H9 (cell line): ENCODE data around the gene GRK3. TPM values are rescaled to one million over a fixed set of nuclear protein-coding genes. Genes with fewer than 3 reads are reported as not detected.
"Not testable (repeated sequence)": the region's sequence is repeated elsewhere in the genome, so short reads cannot be mapped to it uniquely, and the experiment has no call there.

Experiments
- DNase-seq: peaks from one replicate; pipeline ENCODE4 v3.0.0-alpha.2; 2017
- H2AFZ ChIP-seq: one replicate; pipeline ENCODE4 v1.6.1; 2013; ENCODE audit warnings: mild to moderate bottlenecking, low read length, control low read depth, moderate library complexity
- H2AK5ac ChIP-seq: 2 replicates; pipeline ENCODE4 v1.6.1; 2013; ENCODE audit warnings: low read length, control low read depth, mixed read lengths; ENCODE audit not compliant: insufficient read length
- H2BK120ac ChIP-seq: one replicate; pipeline ENCODE4 v1.6.1; 2013; ENCODE audit warnings: low read depth, mild to moderate bottlenecking, low read length, control low read depth, inconsistent platforms; ENCODE audit not compliant: poor library complexity, severe bottlenecking
- H2BK12ac ChIP-seq: 2 replicates; pipeline ENCODE4 v1.6.1; 2013; ENCODE audit warnings: low read length, control low read depth, mixed read lengths, low read depth; ENCODE audit not compliant: insufficient read length
- H2BK15ac ChIP-seq: 2 replicates; pipeline ENCODE4 v1.6.1; 2013; ENCODE audit warnings: low read depth, low read length, control low read depth
- H2BK20ac ChIP-seq: one replicate; pipeline ENCODE4 v1.6.1; 2013; ENCODE audit warnings: low read depth, mild to moderate bottlenecking, low read length, control low read depth, inconsistent platforms; ENCODE audit not compliant: poor library complexity, severe bottlenecking
- H2BK5ac ChIP-seq: 2 replicates; pipeline ENCODE4 v1.6.1; 2013; ENCODE audit warnings: low read length, control low read depth, mixed read lengths; ENCODE audit not compliant: insufficient read length
- H3K14ac ChIP-seq: 2 replicates; pipeline ENCODE4 v1.6.1; 2013; ENCODE audit warnings: low read length, control low read depth; ENCODE audit not compliant: insufficient read depth
- H3K18ac ChIP-seq: 2 replicates; pipeline ENCODE4 v1.6.1; 2013; ENCODE audit warnings: low read depth, mild to moderate bottlenecking, mixed read lengths, low read length, control low read depth; ENCODE audit not compliant: insufficient read length
- H3K23ac ChIP-seq: 2 replicates; pipeline ENCODE4 v1.6.1; 2013; ENCODE audit warnings: low read length, control low read depth, mixed read lengths, low read depth; ENCODE audit not compliant: insufficient read length
- H3K23me2 ChIP-seq: 2 replicates; pipeline ENCODE4 v1.6.1; 2013; ENCODE audit warnings: low read depth, mild to moderate bottlenecking, mixed read lengths, low read length, control low read depth; ENCODE audit not compliant: insufficient read length, poor library complexity, severe bottlenecking
- H3K27ac ChIP-seq: 2 replicates; pipeline ENCODE4 v1.5.1; 2013; ENCODE audit warnings: low read length, control low read depth, mixed read lengths, low read depth; ENCODE audit not compliant: insufficient read length
- H3K27me3 ChIP-seq: 2 replicates; pipeline ENCODE4 v1.6.1; 2013; ENCODE audit warnings: low read length, control low read depth, inconsistent platforms; ENCODE audit not compliant: insufficient read depth
- H3K4ac ChIP-seq: 2 replicates; pipeline ENCODE4 v1.6.1; 2013; ENCODE audit warnings: low read depth, mild to moderate bottlenecking, control low read depth, inconsistent platforms, low read length, moderate library complexity
- H3K4me1 ChIP-seq: 2 replicates; pipeline ENCODE4 v1.6.1; 2013; ENCODE audit warnings: low read length, control low read depth, inconsistent platforms; ENCODE audit not compliant: insufficient read depth
- H3K4me2 ChIP-seq: 2 replicates; pipeline ENCODE4 v1.6.1; 2013; ENCODE audit warnings: low read length, control low read depth, mixed read lengths; ENCODE audit not compliant: insufficient read length, insufficient read depth
- H3K56ac ChIP-seq: 2 replicates; pipeline ENCODE4 v1.6.1; 2013; ENCODE audit warnings: low read depth, mild to moderate bottlenecking, mixed read lengths, low read length, control low read depth; ENCODE audit not compliant: insufficient read length
- H3K79me1 ChIP-seq: 2 replicates; pipeline ENCODE4 v1.6.1; 2013; ENCODE audit warnings: low read depth, mild to moderate bottlenecking, moderate library complexity, low read length, control low read depth, inconsistent platforms; ENCODE audit not compliant: insufficient read depth, poor library complexity, severe bottlenecking
- H3K79me2 ChIP-seq: 2 replicates; pipeline ENCODE4 v1.6.1; 2013; ENCODE audit warnings: low read length, control low read depth, inconsistent platforms; ENCODE audit not compliant: insufficient read depth
- H3K9ac ChIP-seq: 2 replicates; pipeline ENCODE4 v1.6.1; 2013; ENCODE audit warnings: low read length, control low read depth, mixed read lengths; ENCODE audit not compliant: insufficient read length; ENCODE audit errors: extremely low read depth
- H3K9me3 ChIP-seq: one replicate; pipeline ENCODE4 v1.6.1; 2013; ENCODE audit warnings: low read depth, low read length, inconsistent platforms; ENCODE audit not compliant: control insufficient read depth
- H3T11ph ChIP-seq: one replicate; pipeline ENCODE4 v1.6.1; 2013; ENCODE audit warnings: mild to moderate bottlenecking, low read length, control low read depth, inconsistent platforms
- H4K20me1 ChIP-seq: one replicate; pipeline ENCODE4 v1.6.1; 2013; ENCODE audit not compliant: control insufficient read depth, insufficient read length, insufficient read depth
- H4K5ac ChIP-seq: 2 replicates; pipeline ENCODE4 v1.6.1; 2013; ENCODE audit warnings: low read depth, mild to moderate bottlenecking, mixed read lengths, low read length, control low read depth; ENCODE audit not compliant: insufficient read length
- H4K8ac ChIP-seq: replicated peaks from 2 replicates; pipeline ENCODE4 v1.6.1; 2013; ENCODE audit warnings: low read length, control low read depth, mixed read lengths, low read depth; ENCODE audit not compliant: insufficient read length
- H4K91ac ChIP-seq: 2 replicates; pipeline ENCODE4 v1.6.1; 2013; ENCODE audit warnings: low read depth, mild to moderate bottlenecking, moderate library complexity, mixed read lengths, low read length, control low read depth; ENCODE audit not compliant: insufficient read length
- H3K27ac Mint-ChIP-seq, 3 experiments: 2 replicates in 2 of 3; 3 replicates in 1 of 3; pipeline ENCODE4 v1.8.0; 2020 to 2021; ENCODE audit warnings: mixed read lengths in 3 of 3, mild to moderate bottlenecking in 1 of 3, moderate library complexity in 1 of 3
- H3K27me3 Mint-ChIP-seq: 2 replicates; pipeline ENCODE4 v1.8.0; 2021; ENCODE audit warnings: low read depth, mild to moderate bottlenecking, moderate library complexity, mixed read lengths
- H3K36me3 Mint-ChIP-seq, 3 experiments: 2 replicates in 2 of 3; 3 replicates in 1 of 3; pipeline ENCODE4 v1.8.0; 2020 to 2021; ENCODE audit warnings: low read depth in 3 of 3, mixed read lengths in 3 of 3; ENCODE audit not compliant: insufficient read depth in 1 of 3
- H3K4me1 Mint-ChIP-seq, 2 experiments: 2 replicates each; pipeline ENCODE4 v1.8.0; 2020; ENCODE audit warnings: mixed read lengths in 2 of 2
- H3K4me3 Mint-ChIP-seq, 2 experiments: 2 replicates in 1 of 2; 3 replicates in 1 of 2; pipeline ENCODE4 v1.8.0; 2020 to 2021; ENCODE audit warnings: mild to moderate bottlenecking in 2 of 2, mixed read lengths in 2 of 2, moderate library complexity in 1 of 2
- H3K9me3 Mint-ChIP-seq, 2 experiments: 2 replicates in 1 of 2; 3 replicates in 1 of 2; pipeline ENCODE4 v1.8.0; 2020; ENCODE audit warnings: mild to moderate bottlenecking in 2 of 2, mixed read lengths in 2 of 2, moderate library complexity in 1 of 2
- WGBS: extraction: QIAGEN DNeasy Blood & Tissue Kit; methylation state at CpG from one replicate; pipeline ENCODE4 v1.1.7; 2013; ENCODE audit warnings: missing lambda C conversion rate, low lambda C conversion rate, mixed read lengths; ENCODE audit not compliant: insufficient read length; ENCODE audit errors: extremely low coverage; 5-methylcytosine and 5-hydroxymethylcytosine counted together
- total RNA-seq: library from RNA; stranded (reverse); gene quantifications from 2 replicates; pipeline ENCODE4 v1.2.1, GENCODE V29; 2021
- TF ChIP-seq, protein P1 (sequence below): fragments of 200-600 bp; sonication (generic); conservative IDR thresholded peaks from 3 replicates; pipeline ENCODE4 v1.8.0; 2021; ENCODE audit warnings: antibody characterized with exemption, mild to moderate bottlenecking

Gene GRK3
- total RNA-seq, 1 experiment from 2014 or later = 23.9 TPM

DNA sequence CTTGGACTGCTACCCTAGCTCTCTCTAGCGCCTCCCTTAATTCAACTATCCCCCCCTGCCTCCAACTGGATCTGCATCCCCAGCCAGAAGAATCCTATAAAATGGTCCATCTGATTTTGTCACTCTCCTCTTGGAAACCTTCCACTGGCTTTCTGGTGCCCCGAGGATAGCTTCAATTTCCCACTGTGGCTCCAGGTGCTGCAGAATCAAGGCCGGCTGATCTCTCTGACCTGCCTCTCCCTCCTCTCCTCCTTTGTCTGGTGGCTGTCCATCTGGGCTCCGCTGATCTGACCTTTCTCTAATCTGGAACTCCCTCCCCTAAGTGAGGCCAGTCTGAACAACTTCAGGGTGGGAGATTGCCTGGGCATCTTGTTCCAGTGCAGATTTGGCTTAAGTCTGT, 6.1 kb upstream of the GRK3 start:
- no peak overlapping the region for H4K8ac ChIP-seq
- Mint-ChIP-seq H3K9me3 (no peaks in the 10 kb centered on the region), H3K4me1 (peaks cover 11 to 23% of the 10 kb centered on the region in 2 experiments), H3K36me3 (no peaks in the 10 kb centered on the region), H3K27ac (no peak overlapping the region), H3K4me3 (no peak overlapping the region), H3K27me3 (peaks cover 33% of the 10 kb centered on the region)
- no peak for DNase-seq
- no peak overlapping the region for H3K56ac ChIP-seq
- H4K20me1 ChIP-seq = no peaks in the 10 kb centered on the region
- H2BK20ac ChIP-seq = no peak overlapping the region
- no peaks in the 10 kb centered on the region for H3K79me1 ChIP-seq
- no peak overlapping the region for H2BK5ac ChIP-seq
- H4K5ac ChIP-seq = no peak overlapping the region
- H3K27ac ChIP-seq = no peak overlapping the region
- no peak overlapping the region for H4K91ac ChIP-seq
- no peak overlapping the region for H2AFZ ChIP-seq
- no peak overlapping the region for H3K4ac ChIP-seq
- H3K4me1 ChIP-seq = peaks cover 4% of the 10 kb centered on the region; the same call in 1 of the 2 replicates
- no peak overlapping the region for H3K23ac ChIP-seq
- no peaks in the 10 kb centered on the region for H3K23me2 ChIP-seq
- H3K9me3 ChIP-seq = no peaks in the 10 kb centered on the region
- H3K14ac ChIP-seq = no peak overlapping the region
- WGBS = no CpG with 5 or more reads among the region's 4 CpGs
- H2BK120ac ChIP-seq = no peak overlapping the region
- no peak overlapping the region for H2BK15ac ChIP-seq
- H3K4me2 ChIP-seq = no peak overlapping the region
- H3K18ac ChIP-seq = no peak overlapping the region
- TF ChIP-seq, protein P1, sequence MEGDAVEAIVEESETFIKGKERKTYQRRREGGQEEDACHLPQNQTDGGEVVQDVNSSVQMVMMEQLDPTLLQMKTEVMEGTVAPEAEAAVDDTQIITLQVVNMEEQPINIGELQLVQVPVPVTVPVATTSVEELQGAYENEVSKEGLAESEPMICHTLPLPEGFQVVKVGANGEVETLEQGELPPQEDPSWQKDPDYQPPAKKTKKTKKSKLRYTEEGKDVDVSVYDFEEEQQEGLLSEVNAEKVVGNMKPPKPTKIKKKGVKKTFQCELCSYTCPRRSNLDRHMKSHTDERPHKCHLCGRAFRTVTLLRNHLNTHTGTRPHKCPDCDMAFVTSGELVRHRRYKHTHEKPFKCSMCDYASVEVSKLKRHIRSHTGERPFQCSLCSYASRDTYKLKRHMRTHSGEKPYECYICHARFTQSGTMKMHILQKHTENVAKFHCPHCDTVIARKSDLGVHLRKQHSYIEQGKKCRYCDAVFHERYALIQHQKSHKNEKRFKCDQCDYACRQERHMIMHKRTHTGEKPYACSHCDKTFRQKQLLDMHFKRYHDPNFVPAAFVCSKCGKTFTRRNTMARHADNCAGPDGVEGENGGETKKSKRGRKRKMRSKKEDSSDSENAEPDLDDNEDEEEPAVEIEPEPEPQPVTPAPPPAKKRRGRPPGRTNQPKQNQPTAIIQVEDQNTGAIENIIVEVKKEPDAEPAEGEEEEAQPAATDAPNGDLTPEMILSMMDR = no peak
- no peak overlapping the region for H3K9ac ChIP-seq
- H2AK5ac ChIP-seq = no peak overlapping the region
- no peak overlapping the region for H3T11ph ChIP-seq
- no peak overlapping the region for H2BK12ac ChIP-seq
- H3K79me2 ChIP-seq = no peaks in the 10 kb centered on the region
- no peaks in the 10 kb centered on the region for H3K27me3 ChIP-seq

DNA sequence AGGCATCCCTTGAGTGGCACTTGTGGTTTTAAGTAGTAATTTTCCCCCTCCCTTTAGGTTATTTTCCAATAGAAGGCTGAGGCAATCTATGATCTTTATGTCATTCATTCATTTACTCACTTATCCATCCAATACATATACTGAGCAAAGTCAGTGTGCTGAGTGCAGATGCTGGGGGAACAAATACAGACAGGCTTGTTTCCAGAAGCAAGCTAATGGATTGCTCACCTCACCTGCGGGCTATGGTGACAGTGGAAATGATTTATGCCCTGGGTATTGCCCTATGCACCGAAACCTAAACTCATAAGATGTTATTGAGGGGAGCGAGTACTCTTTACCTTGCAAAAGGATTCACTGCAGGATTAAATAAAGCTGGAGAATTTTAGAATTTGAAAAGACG, 4.6 kb upstream of the GRK3 start:
- not testable (repeated sequence) for DNase-seq, H3K4ac ChIP-seq, H3K9me3 ChIP-seq, H3K27ac ChIP-seq, H3K56ac ChIP-seq, H3K23ac ChIP-seq, H3K27me3 ChIP-seq, H3K14ac ChIP-seq, H4K91ac ChIP-seq, H2BK120ac ChIP-seq, H4K20me1 ChIP-seq, H4K8ac ChIP-seq, H3K27ac Mint-ChIP-seq, H2BK15ac ChIP-seq, H3K4me1 ChIP-seq, H3K36me3 Mint-ChIP-seq, H3K9me3 Mint-ChIP-seq, H4K5ac ChIP-seq, H3K18ac ChIP-seq, H3K9ac ChIP-seq, H3T11ph ChIP-seq, H2AK5ac ChIP-seq, H3K4me2 ChIP-seq, H3K79me1 ChIP-seq, H2AFZ ChIP-seq, H2BK5ac ChIP-seq, H3K79me2 ChIP-seq, H3K4me3 Mint-ChIP-seq, H2BK12ac ChIP-seq, H2BK20ac ChIP-seq
- H3K27me3 Mint-ChIP-seq = peaks cover 45% of the 10 kb centered on the region
- WGBS = no CpG with 5 or more reads among the region's 4 CpGs
- H3K23me2 ChIP-seq = peaks cover 11% of the 10 kb centered on the region
- peaks cover 20 to 24% of the 10 kb centered on the region in 2 experiments for H3K4me1 Mint-ChIP-seq
